NB4 (cell line): ENCODE measurements around the gene TECTB.

ENCODE experiments used
- CTCF ChIP-seq: IDR thresholded peaks from one replicate; pipeline ENCODE4 v1.5.1; 2012; ENCODE audit warnings: low read depth, low read length
- MYC ChIP-seq: IDR thresholded peaks from 2 replicates; pipeline ENCODE4 v1.6.1; 2011; ENCODE audit warnings: low read depth, low read length
- POLR2A ChIP-seq: IDR thresholded peaks from 2 replicates; pipeline ENCODE4 v1.6.1; 2011; ENCODE audit warnings: mild to moderate bottlenecking; ENCODE audit not compliant: insufficient read length; ENCODE audit errors: extremely low read depth

GRCh38 chr10:112265745-112266144 lies 17.5 kb upstream of the TECTB start:
- no peak for TF ChIP-seq CTCF
- TF ChIP-seq POLR2A, result no peak
- TF ChIP-seq MYC, result no peak
